Kidney (tissue), 14 donors: ENCODE measurements around the gene TPPP3. TPM values are rescaled to one million over a fixed set of nuclear protein-coding genes. Genes with fewer than 3 reads are reported as not detected.

Experiments
- DNase-seq, 5 donors: peaks; one replicate each; pipeline ENCODE4 v3.0.0-alpha.2; 2013 to 2020
- FAIRE-seq: peaks from 2 replicates; lab custom pipeline; 2012; peaks lifted over from hg19 to GRCh38; lab: Jason Lieb, UNC
- H3K27ac ChIP-seq, 2 donors: one replicate each; pipeline ENCODE4 v1.7.0; 2013; ENCODE audit warnings: low read depth in 2 of 2, low read length in 2 of 2, inconsistent platforms in 1 of 2
- H3K27me3 ChIP-seq: one replicate; pipeline ENCODE4 v1.7.1; 2013; ENCODE audit warnings: low read length, inconsistent platforms; ENCODE audit not compliant: control insufficient read depth, insufficient read depth
- H3K36me3 ChIP-seq, 3 donors: one replicate each; pipeline versions ENCODE4 v1.7.0 to v1.7.1; 2013; ENCODE audit warnings: low read length in 3 of 3, control low read depth in 1 of 3, inconsistent platforms in 1 of 3; ENCODE audit not compliant: insufficient read depth in 3 of 3, control insufficient read depth in 2 of 3
- H3K4me1 ChIP-seq, 3 donors: one replicate each; pipeline versions ENCODE4 v1.7.0 to v1.7.1; 2013; ENCODE audit warnings: low read length in 3 of 3, inconsistent platforms in 1 of 3, low read depth in 1 of 3; ENCODE audit not compliant: control insufficient read depth in 2 of 3, insufficient read depth in 2 of 3
- H3K4me3 ChIP-seq, 3 donors: one replicate each; pipeline versions ENCODE4 v1.7.0 to v1.8.1; 2013; ENCODE audit warnings: low read length in 3 of 3, control low read depth in 1 of 3, inconsistent platforms in 1 of 3
- H3K9ac ChIP-seq, 3 donors: one replicate each; pipeline versions ENCODE4 v1.7.0 to v1.7.1; 2013; ENCODE audit warnings: low read length in 3 of 3, control low read depth in 1 of 3, inconsistent platforms in 1 of 3
- H3K9me3 ChIP-seq, 3 donors: one replicate each; pipeline versions ENCODE4 v1.7.0 to v1.7.1; 2013; ENCODE audit warnings: low read length in 3 of 3, control low read depth in 1 of 3, inconsistent platforms in 1 of 3; ENCODE audit not compliant: control insufficient read depth in 2 of 3, insufficient read depth in 1 of 3
- intact Hi-C: fragments of 100-400 bp; cut with DNase I; formaldehyde crosslinking; loops from one replicate; pipeline ENCODE4 v1.11.1; 2022
- polyA plus RNA-seq: library from polyadenylated mRNA; stranded (reverse); fragments of 350-450 nt; fragmentation: Illumina TruSeq; extraction: RNeasy Lipid Tissue Mini Kit (QIAGEN cat#74804); gene quantifications from one replicate; pipeline ENCODE4 v1.2.3, GENCODE V29; 2014; ENCODE audit warnings: low read depth, low replicate concordance; ENCODE audit not compliant: insufficient read depth
- total RNA-seq: library from RNA; stranded (reverse); fragmentation: NEBNext Ultra II Directional; extraction: Animal tissue kit (Norgen Biotek cat#: 25700); gene quantifications from one replicate; pipeline ENCODE4 v1.2.1, GENCODE V29; 2021
- TF ChIP-seq, protein P1 (sequence below): IDR thresholded peaks from 3 replicates; pipeline ENCODE4 v1.5.1; 2012; ENCODE audit warnings: mild to moderate bottlenecking, moderate library complexity, borderline replicate concordance; ENCODE audit not compliant: insufficient read depth; ENCODE audit errors: extremely low read depth
- donor health status: control.
- donor health status: control.
- donor health status: control.
- donor health status: control.
- donor health status: control.
- donor health status: DM: yes; HTN: yes; CAD: no.
- donor health status: Normal renal cell carcinoma (clear cell type).

The TPPP3 gene
- total and polyA plus RNA-seq, 2 donors from 2014 or later = 8.2 to 108 TPM

GRCh38 chr16:67413978-67414911, 20.9 kb upstream of the TPPP3 start:
- H3K27ac ChIP-seq = peak overlapping the region; percentile 63 to 90
- peaks cover 0 to 8% (median 6%) of the 10 kb centered on the region in 3 donors for H3K4me1 ChIP-seq
- peak overlapping the region in 2 of 3 donors; percentile 42 to 46 for H3K9ac ChIP-seq
- H3K36me3 ChIP-seq = no peaks in the 10 kb centered on the region
- TF ChIP-seq, protein P1, sequence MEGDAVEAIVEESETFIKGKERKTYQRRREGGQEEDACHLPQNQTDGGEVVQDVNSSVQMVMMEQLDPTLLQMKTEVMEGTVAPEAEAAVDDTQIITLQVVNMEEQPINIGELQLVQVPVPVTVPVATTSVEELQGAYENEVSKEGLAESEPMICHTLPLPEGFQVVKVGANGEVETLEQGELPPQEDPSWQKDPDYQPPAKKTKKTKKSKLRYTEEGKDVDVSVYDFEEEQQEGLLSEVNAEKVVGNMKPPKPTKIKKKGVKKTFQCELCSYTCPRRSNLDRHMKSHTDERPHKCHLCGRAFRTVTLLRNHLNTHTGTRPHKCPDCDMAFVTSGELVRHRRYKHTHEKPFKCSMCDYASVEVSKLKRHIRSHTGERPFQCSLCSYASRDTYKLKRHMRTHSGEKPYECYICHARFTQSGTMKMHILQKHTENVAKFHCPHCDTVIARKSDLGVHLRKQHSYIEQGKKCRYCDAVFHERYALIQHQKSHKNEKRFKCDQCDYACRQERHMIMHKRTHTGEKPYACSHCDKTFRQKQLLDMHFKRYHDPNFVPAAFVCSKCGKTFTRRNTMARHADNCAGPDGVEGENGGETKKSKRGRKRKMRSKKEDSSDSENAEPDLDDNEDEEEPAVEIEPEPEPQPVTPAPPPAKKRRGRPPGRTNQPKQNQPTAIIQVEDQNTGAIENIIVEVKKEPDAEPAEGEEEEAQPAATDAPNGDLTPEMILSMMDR = no peak
- FAIRE-seq (no peak), DNase-seq (peak in 1 of 5 donors; percentile 24)
- peak overlapping the region in 2 of 3 donors; percentile 6 to 37 for H3K4me3 ChIP-seq
- no peaks in the 10 kb centered on the region for H3K9me3 ChIP-seq
- intact Hi-C loops = no loop called here
- no peaks in the 10 kb centered on the region for H3K27me3 ChIP-seq

- H3K4me3 ChIP-seq = no peak overlapping the region
- H3K9me3 ChIP-seq = no peaks in the 10 kb centered on the region
- FAIRE-seq (no peak), DNase-seq (no peak)
- no peaks in the 10 kb centered on the region for H3K27me3 ChIP-seq
- no peak overlapping the region for H3K27ac ChIP-seq
- peaks cover 0 to 8% (median 6%) of the 10 kb centered on the region in 3 donors for H3K4me1 ChIP-seq
- intact Hi-C loops = no loop called here
- H3K9ac ChIP-seq = no peak overlapping the region
- TF ChIP-seq, protein P1 = no peak
- no peaks in the 10 kb centered on the region for H3K36me3 ChIP-seq
Measured at GRCh38 chr16:67412294-67412693, 19.0 kb upstream of the TPPP3 start.

DNA sequence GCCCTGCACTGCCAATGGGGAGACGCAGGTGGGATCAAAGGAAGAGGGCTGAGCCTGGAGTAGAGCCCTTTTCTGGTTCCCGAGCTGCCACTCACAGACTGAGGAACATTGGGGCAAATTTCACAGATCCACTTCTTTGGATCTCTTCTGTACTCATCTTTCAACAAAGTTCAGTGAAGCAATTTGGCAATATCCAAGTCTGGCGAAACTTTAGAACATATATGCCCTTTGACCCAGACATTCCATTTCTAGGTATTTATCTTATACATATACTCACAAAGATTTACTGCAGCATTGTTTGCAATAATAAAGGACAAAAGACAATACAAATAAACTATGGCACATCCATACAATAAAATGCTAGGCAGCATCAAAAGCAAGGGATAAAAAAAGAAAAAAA, 18.0 kb upstream of the TPPP3 start:
- FAIRE-seq (no peak), DNase-seq (no peak)
- no peak overlapping the region for H3K27ac ChIP-seq
- H3K9me3 ChIP-seq = no peaks in the 10 kb centered on the region
- no peaks in the 10 kb centered on the region for H3K36me3 ChIP-seq
- intact Hi-C loops = no loop called here
- no peak overlapping the region for H3K9ac ChIP-seq
- H3K27me3 ChIP-seq = no peaks in the 10 kb centered on the region
- H3K4me1 ChIP-seq = peaks cover 0 to 8% (median 6%) of the 10 kb centered on the region in 3 donors
- H3K4me3 ChIP-seq = no peak overlapping the region
- TF ChIP-seq, protein P1 = no peak
